ENCODE results near the gene TBC1D20. TPM values are rescaled to one million over a fixed set of nuclear protein-coding genes. Genes with fewer than 3 reads are reported as not detected.

The TBC1D20 gene
- total RNA-seq, 1 donor from 2014 or later: 39.6 TPM

- Mint-ChIP-seq H3K9me3 (ENCODE audit: unreplicated experiment) (no peaks in the 10 kb centered on the region), H3K36me3 (ENCODE audit: unreplicated experiment) (no peaks in the 10 kb centered on the region), H3K27ac (ENCODE audit: unreplicated experiment) (no peak overlapping the region), H3K4me3 (ENCODE audit: unreplicated experiment) (no peak overlapping the region), H3K27me3 (ENCODE audit: unreplicated experiment) (no peaks in the 10 kb centered on the region), H3K4me1 (ENCODE audit: low read depth, unreplicated experiment) (no peaks in the 10 kb centered on the region)
- no peak for DNase-seq
- TF ChIP-seq CTCF (IDR thresholded peaks at IDR 0.05; ENCODE audit: partially characterized antibody, unreplicated experiment): no peak
Observed at GRCh38 chr20:487655-488054, 25.3 kb upstream of the TBC1D20 start.

GRCh38 chr20:483815-484644 lies 21.7 kb upstream of the TBC1D20 start:
- Mint-ChIP-seq H3K9me3 (ENCODE audit: unreplicated experiment) (no peaks in the 10 kb centered on the region), H3K27me3 (ENCODE audit: unreplicated experiment) (no peaks in the 10 kb centered on the region), H3K36me3 (ENCODE audit: unreplicated experiment) (no peaks in the 10 kb centered on the region), H3K4me3 (ENCODE audit: unreplicated experiment) (no peak overlapping the region), H3K27ac (ENCODE audit: unreplicated experiment) (no peak overlapping the region), H3K4me1 (ENCODE audit: low read depth, unreplicated experiment) (peaks cover 2% of the 10 kb centered on the region)
- DNase-seq: no peak
- TF ChIP-seq CTCF (IDR thresholded peaks at IDR 0.05; ENCODE audit: partially characterized antibody, unreplicated experiment): no peak

GRCh38 chr20:481167-481566 lies 18.8 kb upstream of the TBC1D20 start:
- peaks cover 3% of the 10 kb centered on the region for H3K9me3 Mint-ChIP-seq (ENCODE audit: unreplicated experiment)
- DNase-seq: no peak
- peaks cover 5% of the 10 kb centered on the region for H3K4me1 Mint-ChIP-seq (ENCODE audit: low read depth, unreplicated experiment)
- no peaks in the 10 kb centered on the region for H3K27me3 Mint-ChIP-seq (ENCODE audit: unreplicated experiment)
- H3K27ac Mint-ChIP-seq (ENCODE audit: unreplicated experiment): no peak overlapping the region
- TF ChIP-seq CTCF (IDR thresholded peaks at IDR 0.05; ENCODE audit: partially characterized antibody, unreplicated experiment): no peak
- H3K36me3 Mint-ChIP-seq (ENCODE audit: unreplicated experiment): no peaks in the 10 kb centered on the region
- H3K4me3 Mint-ChIP-seq (ENCODE audit: unreplicated experiment): no peak overlapping the region

GRCh38 chr20:480044-480443 lies 17.7 kb upstream of the TBC1D20 start:
- no peak for TF ChIP-seq CTCF (IDR thresholded peaks at IDR 0.05; ENCODE audit: partially characterized antibody, unreplicated experiment)
- Mint-ChIP-seq H3K4me1 (ENCODE audit: low read depth, unreplicated experiment) (peaks cover 5% of the 10 kb centered on the region), H3K4me3 (ENCODE audit: unreplicated experiment) (no peak overlapping the region), H3K9me3 (ENCODE audit: unreplicated experiment) (peaks cover 3% of the 10 kb centered on the region), H3K27ac (ENCODE audit: unreplicated experiment) (no peak overlapping the region), H3K27me3 (ENCODE audit: unreplicated experiment) (no peaks in the 10 kb centered on the region), H3K36me3 (ENCODE audit: unreplicated experiment) (no peaks in the 10 kb centered on the region)
- DNase-seq: no peak

GRCh38 chr20:479487-479886 lies 17.2 kb upstream of the TBC1D20 start:
- Mint-ChIP-seq H3K9me3 (ENCODE audit: unreplicated experiment) (peaks cover 3% of the 10 kb centered on the region), H3K36me3 (ENCODE audit: unreplicated experiment) (peaks cover under 1% of the 10 kb centered on the region), H3K27ac (ENCODE audit: unreplicated experiment) (no peak overlapping the region), H3K4me1 (ENCODE audit: low read depth, unreplicated experiment) (peaks cover 5% of the 10 kb centered on the region), H3K27me3 (ENCODE audit: unreplicated experiment) (no peaks in the 10 kb centered on the region), H3K4me3 (ENCODE audit: unreplicated experiment) (no peak overlapping the region)
- TF ChIP-seq CTCF (IDR thresholded peaks at IDR 0.05; ENCODE audit: partially characterized antibody, unreplicated experiment): no peak
- DNase-seq: no peak
